ENCODE results near the gene IQSEC1.
A peak's percentile ranks its signal among the peaks of the same experiment; 100 is the strongest.

Gene IQSEC1

DNA sequence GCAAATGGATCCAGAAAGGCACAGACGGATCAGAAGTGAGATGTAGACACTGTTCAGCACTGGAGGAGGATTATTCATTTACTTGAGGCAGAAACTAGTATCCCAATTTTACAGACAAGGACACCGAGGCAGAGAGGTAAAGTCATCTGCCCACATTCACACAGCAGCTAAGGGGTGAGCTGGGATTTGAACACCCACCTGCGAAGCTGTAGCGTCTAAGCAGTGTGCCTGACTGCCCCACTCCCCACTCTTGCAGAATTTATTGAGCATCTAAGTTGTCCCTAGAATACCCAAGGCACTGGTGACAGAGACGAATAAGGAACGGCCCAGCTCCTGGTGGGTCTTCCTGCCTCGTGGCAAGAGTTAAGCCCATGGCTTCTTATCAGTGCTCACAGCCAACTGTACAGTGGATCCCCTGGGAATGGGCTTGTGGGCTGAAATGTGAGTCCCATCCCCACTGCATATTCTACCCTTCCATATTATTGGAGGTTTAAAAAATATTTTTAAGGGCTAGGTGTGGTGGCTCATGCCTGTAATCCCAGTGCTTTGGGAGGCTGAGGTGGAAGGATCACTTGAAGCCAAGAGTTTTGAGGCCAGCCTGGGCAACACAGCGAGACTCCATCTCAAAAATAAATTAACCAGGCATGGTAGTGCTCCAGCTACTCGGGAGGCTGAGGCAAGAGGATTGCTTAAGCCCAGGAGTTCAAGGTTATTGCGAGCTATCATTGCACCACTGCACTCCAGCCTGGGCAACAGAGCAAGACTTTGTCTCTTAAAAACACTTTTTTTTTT lies 77.6 kb downstream of the IQSEC1 start:
- DNase-seq: no peak

DNA sequence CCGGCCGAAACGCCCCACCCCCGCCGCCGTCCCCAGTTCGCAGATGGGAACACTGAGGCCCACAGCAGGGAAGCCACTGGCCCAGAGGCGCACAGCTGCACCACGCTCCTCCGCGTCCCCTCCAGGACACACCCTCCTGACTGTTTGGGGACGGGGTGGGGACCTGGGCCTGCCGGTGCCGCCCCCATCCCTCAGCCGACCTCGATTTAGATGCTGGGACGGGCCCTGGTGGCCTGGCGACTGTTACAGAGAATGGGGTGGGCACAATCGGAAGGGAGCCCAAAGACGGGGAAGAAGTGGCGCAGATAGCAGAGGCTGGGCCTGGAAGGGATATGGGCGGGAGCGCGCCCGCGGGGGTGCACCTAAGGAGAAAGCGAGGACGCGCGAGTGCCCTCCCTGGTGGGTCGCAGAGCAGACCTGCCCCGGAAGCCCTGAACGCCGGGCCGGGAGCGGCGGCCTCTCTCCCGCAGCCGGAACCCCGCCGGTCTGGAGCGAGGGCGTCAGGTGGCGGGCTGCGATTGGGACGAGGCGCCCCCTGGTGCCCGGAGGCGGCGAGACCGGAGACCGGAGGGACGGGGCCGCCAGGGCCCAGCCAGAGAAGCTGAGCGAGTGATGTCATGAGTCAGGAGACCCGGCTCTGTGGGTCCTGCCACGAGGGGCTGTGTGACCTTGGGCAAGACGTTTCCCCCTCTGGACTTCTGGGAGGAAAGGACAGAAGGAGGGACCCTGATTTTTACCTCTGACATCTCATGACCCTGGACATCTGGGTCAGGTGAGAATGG lies 78.4 kb downstream of the IQSEC1 start:
- DNase-seq: peak; percentile 79

- DNase-seq: no peak
These were observed 78.9 kb downstream of the IQSEC1 start for GRCh38 chr3:12994357-12994606.

DNA sequence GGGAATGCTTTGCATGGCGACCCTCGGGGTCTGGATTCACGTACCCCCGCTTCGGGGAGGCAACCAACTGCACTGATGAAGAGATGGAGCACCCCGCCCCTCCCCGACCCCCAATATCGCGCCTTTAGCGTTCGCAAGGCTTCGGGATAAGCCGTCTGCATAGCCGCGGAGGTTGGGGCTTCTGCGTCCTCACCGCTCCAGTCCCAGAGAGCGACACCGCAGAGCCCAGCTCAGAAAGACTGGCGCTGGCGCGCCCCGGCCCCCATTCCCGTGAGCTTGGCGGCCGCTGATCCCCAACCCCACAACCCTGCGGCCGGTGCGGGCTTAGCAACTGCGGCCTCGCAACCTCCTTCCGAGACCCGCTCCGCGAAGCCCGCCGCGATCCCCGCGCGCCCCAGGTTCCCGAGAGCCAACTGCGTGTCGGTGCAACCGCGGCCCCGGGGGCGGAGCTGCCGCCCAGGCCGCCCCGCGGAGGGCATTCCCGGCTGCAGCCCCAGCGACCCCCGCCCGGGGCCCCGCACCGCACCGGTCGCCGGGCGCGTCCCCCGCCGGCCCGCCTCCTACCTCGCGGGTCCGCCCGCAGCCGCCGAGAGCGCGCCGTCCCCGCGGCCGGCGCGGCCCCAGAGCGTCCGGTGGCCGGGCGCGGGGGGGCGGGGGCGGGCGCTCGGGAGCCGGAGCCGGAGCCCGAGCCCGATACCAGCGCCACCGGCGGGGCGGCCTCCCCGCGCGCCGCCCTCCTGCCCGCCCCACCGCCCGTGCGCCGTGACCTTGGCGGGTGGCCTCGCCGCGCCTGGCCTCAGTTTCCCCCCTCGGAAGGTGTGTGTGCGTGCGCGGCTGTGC lies 79.5 kb downstream of the IQSEC1 start:
- DNase-seq: peak; percentile 18

GRCh38 chr3:12992629-12993516 lies 80.4 kb downstream of the IQSEC1 start:
- DNase-seq: no peak

- DNase-seq: no peak
These were observed 81.4 kb downstream of the IQSEC1 start for GRCh38 chr3:12991861-12992281.

GRCh38 chr3:12991481-12991837 lies 81.8 kb downstream of the IQSEC1 start:
- DNase-seq: no peak

DNA sequence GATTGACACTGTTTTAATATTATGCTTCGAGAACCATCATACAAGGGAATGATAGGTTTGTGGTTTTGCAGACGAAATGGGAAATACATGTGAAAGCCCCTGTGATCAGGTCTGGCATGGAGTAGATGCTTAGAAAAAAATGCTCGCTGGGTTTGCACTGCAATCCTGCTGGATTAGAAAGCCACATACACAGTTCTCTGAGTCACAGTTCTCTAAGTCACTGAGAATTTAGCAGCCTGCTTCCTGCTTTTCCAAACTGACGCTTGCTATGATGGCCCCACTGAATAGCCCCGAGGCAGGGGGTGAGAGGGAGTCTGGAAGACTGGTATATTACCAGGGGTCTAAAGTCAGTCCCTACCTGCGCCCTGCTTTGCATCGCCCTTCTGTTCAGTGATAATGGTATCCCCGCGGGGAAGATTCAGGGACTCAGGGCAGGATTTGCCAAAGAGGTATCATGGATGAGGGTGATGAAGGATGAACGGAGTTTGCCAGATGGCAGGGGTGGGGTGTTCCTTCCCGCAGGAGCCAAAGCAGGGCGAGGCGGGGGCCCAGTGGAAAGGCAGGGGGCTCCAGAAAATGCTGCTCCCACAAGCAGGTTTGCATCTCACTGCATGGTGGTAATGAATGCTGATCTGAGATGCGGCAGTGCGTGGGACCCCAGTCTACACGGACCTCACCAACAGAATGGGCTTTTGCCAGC lies 82.3 kb downstream of the IQSEC1 start:
- peak; percentile 23 for DNase-seq

DNA sequence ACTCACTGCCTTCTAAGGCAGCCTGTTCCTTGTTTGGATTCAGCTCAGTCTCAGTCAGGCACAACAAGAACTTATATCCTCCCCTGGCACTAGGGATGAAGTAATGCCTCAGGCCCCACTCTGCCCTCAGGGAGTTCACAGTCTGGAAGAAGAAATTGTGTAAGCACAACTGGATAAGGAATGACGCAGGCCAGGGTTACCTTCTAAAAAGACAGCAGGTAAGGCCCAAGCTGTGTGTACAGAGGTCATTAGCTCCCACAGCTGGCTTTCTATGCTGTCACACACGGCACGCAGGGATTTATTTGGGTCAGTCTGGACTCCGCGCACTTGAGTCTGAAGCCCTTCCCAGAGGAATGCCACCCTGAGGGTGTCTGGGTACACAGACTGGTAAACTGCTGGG lies 82.9 kb downstream of the IQSEC1 start:
- DNase-seq: peak; percentile 21

DNA sequence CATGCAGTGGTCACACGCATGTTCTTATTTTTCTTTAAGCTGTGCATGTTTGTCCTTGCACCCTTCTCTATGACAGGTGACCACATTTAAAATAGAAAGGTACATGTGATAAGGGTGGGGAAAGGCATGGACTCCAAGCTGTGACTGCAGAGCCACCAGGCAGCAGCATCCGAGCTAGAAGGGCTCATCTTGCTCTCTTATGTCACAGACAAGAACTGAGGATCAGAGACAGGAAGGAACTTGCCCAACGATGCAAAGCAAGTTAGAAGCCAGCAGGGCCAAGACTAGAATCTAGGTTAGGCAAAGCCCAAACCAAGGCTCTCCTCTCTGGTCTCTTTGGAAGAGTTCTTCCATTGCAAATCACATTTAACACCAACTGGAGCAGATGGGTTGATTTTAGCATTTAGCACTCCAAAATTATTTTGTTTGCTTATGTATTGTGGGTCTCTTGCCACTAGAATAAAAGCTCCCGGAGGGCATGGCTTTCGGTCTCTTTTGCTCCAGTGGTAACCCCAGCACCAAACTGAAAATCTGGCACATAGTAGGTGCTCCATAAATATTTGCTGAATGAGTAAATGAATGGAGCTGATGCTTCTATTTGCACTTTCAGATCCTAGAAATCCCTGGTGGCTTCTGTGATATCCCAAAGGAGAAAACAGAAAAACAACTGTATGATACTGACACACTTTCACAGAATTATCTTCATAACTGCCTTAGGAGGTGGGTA lies 84.3 kb downstream of the IQSEC1 start:
- DNase-seq: no peak

GRCh38 chr3:12987602-12988001 lies 85.6 kb downstream of the IQSEC1 start:
- DNase-seq: no peak

DNA sequence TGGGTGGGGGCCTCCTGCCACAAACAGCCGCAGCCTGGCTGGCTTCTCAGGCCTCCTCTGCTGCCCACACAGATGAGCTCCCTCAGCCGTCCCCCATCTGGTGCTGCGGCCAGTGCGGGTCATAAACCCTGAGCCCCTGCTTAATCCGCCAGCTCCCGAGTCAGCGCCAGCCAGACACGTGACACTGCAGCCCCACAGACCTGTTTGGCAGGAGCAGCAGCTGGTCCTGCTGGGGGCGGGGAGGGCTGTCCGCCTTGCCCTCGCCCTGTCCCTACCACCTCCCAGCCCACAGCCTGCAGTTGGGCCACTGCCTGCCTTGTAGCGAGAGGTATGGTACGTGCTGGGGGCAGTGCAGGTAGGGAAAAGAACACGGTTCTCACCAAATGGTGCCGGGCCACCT lies 86.2 kb downstream of the IQSEC1 start:
- DNase-seq: no peak

- no peak for DNase-seq
These were observed 86.7 kb downstream of the IQSEC1 start for GRCh38 chr3:12986521-12986920.

GRCh38 chr3:12986031-12986430 lies 87.2 kb downstream of the IQSEC1 start:
- DNase-seq: no peak

GRCh38 chr3:12985148-12985547 lies 88.1 kb downstream of the IQSEC1 start:
- no peak for DNase-seq

DNA sequence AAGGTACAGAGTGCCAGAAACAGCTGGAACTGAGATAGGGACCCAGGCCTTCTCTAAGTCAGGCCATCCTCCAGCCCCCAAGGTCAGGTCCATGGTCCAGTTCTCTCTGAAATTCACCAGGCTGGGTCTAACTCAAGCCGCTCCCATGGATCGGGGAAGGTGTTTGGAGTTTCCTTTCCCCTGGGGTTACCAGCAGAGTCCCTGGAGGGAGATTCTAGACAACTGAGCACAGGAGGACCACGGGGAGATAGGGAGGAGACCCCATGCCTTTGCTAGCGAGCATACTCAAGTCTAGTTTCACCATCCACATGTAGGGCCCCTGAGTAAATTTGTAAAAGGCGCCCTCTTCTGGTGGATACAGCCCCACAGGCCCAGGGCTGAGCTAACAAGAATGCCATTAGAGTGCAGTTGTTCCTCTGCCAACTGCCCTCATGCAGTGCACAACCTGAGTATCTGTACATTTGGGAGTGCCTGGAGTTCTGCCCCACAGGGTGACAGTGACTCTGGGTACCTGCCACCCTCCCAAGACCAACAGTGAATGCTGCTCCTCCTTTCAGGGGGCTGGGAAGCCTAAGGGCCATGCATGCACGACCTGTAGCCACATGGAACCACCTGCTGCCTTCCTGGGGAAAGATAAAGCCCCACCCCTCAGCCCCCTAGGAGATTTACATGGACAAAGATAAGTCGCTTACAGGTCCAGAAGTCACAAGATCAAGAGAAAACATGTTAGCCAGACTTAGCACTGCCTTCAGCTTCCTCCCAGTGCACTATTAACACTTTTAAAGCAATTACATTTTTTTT lies 89.0 kb downstream of the IQSEC1 start:
- no peak for DNase-seq

DNA sequence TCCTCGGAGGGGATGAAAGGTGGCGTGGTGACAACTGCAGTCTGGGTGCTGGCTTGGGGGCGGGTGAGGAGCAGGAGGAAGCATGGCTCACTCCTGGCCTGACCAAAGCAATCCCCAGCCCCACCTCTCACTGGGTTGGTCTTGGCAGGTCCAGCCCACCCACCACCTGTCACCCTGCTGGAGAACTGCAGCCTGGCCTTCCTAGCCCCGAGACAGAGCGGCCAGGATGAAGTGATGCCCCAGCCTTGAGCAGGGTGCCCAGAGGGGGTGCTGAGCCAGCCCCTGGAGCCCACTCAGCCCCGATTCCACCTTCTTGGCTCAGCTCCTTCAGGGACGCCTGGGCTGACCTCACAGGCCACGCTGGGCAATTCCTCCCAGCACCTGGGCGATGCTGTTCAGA lies 89.9 kb downstream of the IQSEC1 start:
- DNase-seq: no peak

GRCh38 chr3:12982619-12983101 lies 90.6 kb downstream of the IQSEC1 start:
- DNase-seq: no peak

DNA sequence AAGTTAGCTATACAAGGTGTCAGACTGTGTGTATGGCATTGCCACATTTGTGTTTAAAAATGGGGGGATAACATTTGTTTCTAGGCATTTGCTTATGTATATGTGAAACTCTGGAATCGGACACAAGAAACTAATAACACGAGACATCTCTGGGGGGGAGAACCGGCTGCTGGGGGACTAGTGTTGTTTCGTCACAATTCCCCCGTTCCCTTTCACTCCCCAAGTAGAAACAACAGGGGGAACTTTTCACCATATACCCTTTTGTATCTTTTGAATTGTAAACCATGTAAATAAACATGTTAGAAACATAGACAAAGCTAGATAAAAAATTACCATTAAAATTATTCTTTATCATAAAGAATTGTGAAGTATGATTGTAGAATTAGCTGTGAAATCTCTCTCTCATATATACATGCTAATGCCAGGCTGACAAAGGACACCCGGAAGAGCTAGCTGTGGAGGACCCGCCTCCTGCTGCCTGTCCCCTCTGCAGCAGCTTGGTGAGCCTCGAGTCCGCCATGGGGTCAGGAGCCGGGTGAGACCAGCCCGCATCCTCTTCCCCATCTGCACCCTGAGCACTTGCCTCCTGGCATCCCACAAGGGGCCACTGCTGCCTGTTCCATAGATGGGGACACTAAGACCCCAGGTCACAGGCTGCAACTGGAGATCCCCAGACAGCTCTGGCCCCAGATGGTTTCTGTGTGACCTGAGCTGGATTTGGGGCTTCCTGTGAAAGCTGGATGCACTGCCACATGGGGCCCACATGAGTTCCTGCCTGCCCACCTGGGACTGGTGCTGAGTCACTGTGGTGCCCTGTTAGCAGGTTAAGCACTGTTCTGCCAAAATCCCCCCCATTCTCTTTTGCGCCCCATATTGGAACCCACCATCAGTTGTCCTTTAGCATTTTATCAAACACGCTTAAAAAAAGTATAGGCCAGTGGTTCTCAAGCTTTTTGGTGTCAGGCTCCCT lies 91.6 kb downstream of the IQSEC1 start:
- DNase-seq: no peak

All from T1000 (cell line).